ENCODE results near the gene SLC12A9.

- TF ChIP-seq, protein P1, sequence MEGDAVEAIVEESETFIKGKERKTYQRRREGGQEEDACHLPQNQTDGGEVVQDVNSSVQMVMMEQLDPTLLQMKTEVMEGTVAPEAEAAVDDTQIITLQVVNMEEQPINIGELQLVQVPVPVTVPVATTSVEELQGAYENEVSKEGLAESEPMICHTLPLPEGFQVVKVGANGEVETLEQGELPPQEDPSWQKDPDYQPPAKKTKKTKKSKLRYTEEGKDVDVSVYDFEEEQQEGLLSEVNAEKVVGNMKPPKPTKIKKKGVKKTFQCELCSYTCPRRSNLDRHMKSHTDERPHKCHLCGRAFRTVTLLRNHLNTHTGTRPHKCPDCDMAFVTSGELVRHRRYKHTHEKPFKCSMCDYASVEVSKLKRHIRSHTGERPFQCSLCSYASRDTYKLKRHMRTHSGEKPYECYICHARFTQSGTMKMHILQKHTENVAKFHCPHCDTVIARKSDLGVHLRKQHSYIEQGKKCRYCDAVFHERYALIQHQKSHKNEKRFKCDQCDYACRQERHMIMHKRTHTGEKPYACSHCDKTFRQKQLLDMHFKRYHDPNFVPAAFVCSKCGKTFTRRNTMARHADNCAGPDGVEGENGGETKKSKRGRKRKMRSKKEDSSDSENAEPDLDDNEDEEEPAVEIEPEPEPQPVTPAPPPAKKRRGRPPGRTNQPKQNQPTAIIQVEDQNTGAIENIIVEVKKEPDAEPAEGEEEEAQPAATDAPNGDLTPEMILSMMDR (IDR thresholded peaks at IDR 0.05; ENCODE audit: low read length), result no peak
- no peak for TF ChIP-seq EZH2 (IDR thresholded peaks at IDR 0.05; ENCODE audit: borderline replicate concordance, low read length)
Observed at GRCh38 chr7:100901921-100902332, 49.4 kb downstream of the SLC12A9 start.
